Mucosa of descending colon (tissue), 3 donors: ENCODE measurements around the gene LRP1. TPM values are rescaled to one million over a fixed set of nuclear protein-coding genes. Genes with fewer than 3 reads are reported as not detected.

Experiments used
- ATAC-seq: fragments of 200-7000 bp; cut with Tn5 transposase; one replicate; pipeline ENCODE4 v1.9.1; 2020; ENCODE audit warnings: mild to moderate bottlenecking, moderate library complexity
- DNase-seq, 3 donors: peaks; one replicate each; pipeline ENCODE4 v3.0.0-alpha.2; 2020
- H3K36me3 ChIP-seq: fragments of 200-600 bp; one replicate; pipeline ENCODE4 v1.8.0; 2021; ENCODE audit warnings: low read depth, mild to moderate bottlenecking
- H3K4me1 ChIP-seq: fragments of 200-600 bp; one replicate; pipeline ENCODE4 v1.8.0; 2021; ENCODE audit warnings: low read depth, mild to moderate bottlenecking
- H3K4me3 ChIP-seq: fragments of 200-600 bp; one replicate; pipeline ENCODE4 v1.8.0; 2021; ENCODE audit warnings: mild to moderate bottlenecking
- H3K9me3 ChIP-seq: fragments of 200-600 bp; one replicate; pipeline ENCODE4 v1.8.0; 2021; ENCODE audit warnings: mild to moderate bottlenecking
- CTCF ChIP-seq: fragments of 200-600 bp; IDR thresholded peaks from one replicate; pipeline ENCODE4 v1.8.0; 2022; ENCODE audit warnings: antibody characterized with exemption, mild to moderate bottlenecking
- intact Hi-C, 2 donors: fragments of 100-400 bp; cut with DNase I in 1 of 2; cut with micrococcal nuclease in 1 of 2; formaldehyde crosslinking; loops; one replicate each; pipeline versions ENCODE4 v1.11.0 to v1.11.1; 2022; cut with DNase I, micrococcal nuclease
- total RNA-seq, 3 donors: library from RNA; stranded (reverse); fragmentation: NEBNext Ultra II Directional in 2 of 3; extraction: Animal tissue kit (Norgen Biotek cat#: 25700) in 2 of 3; gene quantifications; one replicate each; pipeline versions ENCODE4 v1.2.1 to v1.2.4, GENCODE V29; 2021 to 2023
- donor health status: DM: no; HTN: no; CAD: no; lungs with moderate emphysema.
- donor health status: DM: no; HTN: no; CAD: no.
- donor health status: DM: no; HTN: yes; CAD: no.

LRP1 gene
- total RNA-seq, 3 donors from 2014 or later: 128 to 223 (median 148) TPM

- no peak overlapping the region for H3K4me3 ChIP-seq
- H3K4me1 ChIP-seq: no peaks in the 10 kb centered on the region
- no peaks in the 10 kb centered on the region for H3K36me3 ChIP-seq
- ATAC-seq (no peak), DNase-seq (peak in 1 of 3 donors; percentile 44)
- TF ChIP-seq CTCF: no peak
- H3K9me3 ChIP-seq: no peaks in the 10 kb centered on the region
- intact Hi-C loops: no loop called here
Observed at GRCh38 chr12:57201631-57202030, 73.3 kb downstream of the LRP1 start.

GRCh38 chr12:57202321-57202720 lies 74.0 kb downstream of the LRP1 start:
- Histone ChIP-seq H3K9me3 (no peaks in the 10 kb centered on the region), H3K4me1 (no peaks in the 10 kb centered on the region), H3K4me3 (no peak overlapping the region), H3K36me3 (no peaks in the 10 kb centered on the region)
- TF ChIP-seq CTCF: no peak
- ATAC-seq: no peak
- intact Hi-C loops: no loop called here
- no peak for DNase-seq

DNA sequence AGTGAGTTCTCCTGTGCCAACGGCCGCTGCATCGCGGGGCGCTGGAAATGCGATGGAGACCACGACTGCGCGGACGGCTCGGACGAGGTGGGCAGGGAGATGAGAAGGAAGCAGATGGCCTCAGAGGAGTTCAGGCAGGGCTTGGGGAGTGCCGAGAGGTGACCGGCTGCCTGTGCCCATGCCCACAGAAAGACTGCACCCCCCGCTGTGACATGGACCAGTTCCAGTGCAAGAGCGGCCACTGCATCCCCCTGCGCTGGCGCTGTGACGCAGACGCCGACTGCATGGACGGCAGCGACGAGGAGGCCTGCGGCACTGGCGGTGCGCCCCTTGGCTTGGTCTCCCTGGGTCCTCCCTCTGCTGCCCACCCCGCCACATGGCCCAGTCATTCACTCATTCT lies 74.9 kb downstream of the LRP1 start:
- intact Hi-C loops: no loop called here
- ATAC-seq (no peak), DNase-seq (no peak)
- no peaks in the 10 kb centered on the region for H3K9me3 ChIP-seq
- no peak for TF ChIP-seq CTCF
- no peaks in the 10 kb centered on the region for H3K36me3 ChIP-seq
- no peak overlapping the region for H3K4me3 ChIP-seq
- H3K4me1 ChIP-seq: no peaks in the 10 kb centered on the region

DNA sequence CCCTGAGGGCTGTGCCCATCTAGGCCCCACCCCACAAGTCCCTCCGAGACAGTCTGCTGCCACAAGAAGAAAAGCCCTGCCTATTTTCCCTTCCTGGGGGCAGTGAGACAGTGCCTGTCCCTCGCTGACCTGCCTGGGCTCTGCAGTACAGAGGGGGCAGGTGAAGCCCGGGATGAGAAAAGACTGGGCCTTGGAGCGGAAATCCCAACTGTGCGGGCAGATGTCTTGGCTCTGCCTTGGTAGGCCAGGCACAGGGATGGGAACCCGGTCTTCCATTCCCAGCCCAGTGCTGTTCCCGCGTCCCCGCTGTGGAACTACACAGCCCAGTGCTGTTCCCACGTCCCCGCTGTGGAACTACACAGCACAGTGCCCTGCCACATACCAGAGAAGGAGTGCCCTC lies 75.5 kb downstream of the LRP1 start:
- DNase-seq: no peak
- intact Hi-C loops: no loop called here
- Histone ChIP-seq H3K4me3 (no peak overlapping the region), H3K4me1 (no peaks in the 10 kb centered on the region), H3K9me3 (no peaks in the 10 kb centered on the region), H3K36me3 (no peaks in the 10 kb centered on the region)
- no peak for TF ChIP-seq CTCF
- ATAC-seq: no peak

- H3K4me1 ChIP-seq: no peaks in the 10 kb centered on the region
- no peak for ATAC-seq
- intact Hi-C loops: no loop called here
- H3K36me3 ChIP-seq: no peaks in the 10 kb centered on the region
- no peaks in the 10 kb centered on the region for H3K9me3 ChIP-seq
- no peak overlapping the region for H3K4me3 ChIP-seq
- no peak for TF ChIP-seq CTCF
- DNase-seq: no peak
Observed at GRCh38 chr12:57204454-57204853, 76.2 kb downstream of the LRP1 start.

GRCh38 chr12:57205186-57205585 lies 76.9 kb downstream of the LRP1 start:
- H3K4me3 ChIP-seq: no peak overlapping the region
- no peak for DNase-seq
- TF ChIP-seq CTCF: no peak
- H3K36me3 ChIP-seq: no peaks in the 10 kb centered on the region
- H3K9me3 ChIP-seq: no peaks in the 10 kb centered on the region
- H3K4me1 ChIP-seq: no peaks in the 10 kb centered on the region
- ATAC-seq: no peak
- intact Hi-C loops: no loop called here
